Measurements from ENCODE around the gene UPF3B. TPM values are rescaled to one million over a fixed set of nuclear protein-coding genes. Genes with fewer than 3 reads are reported as not detected.
A peak's percentile ranks its signal among the peaks of the same experiment; 100 is the strongest.
"Not testable (repeated sequence)": the region's sequence is repeated elsewhere in the genome, so short reads cannot be mapped to it uniquely, and the experiment has no call there.

The UPF3B gene
- total RNA-seq, 1 donor from 2014 or later: 3.7 TPM

GRCh38 chrX:119833905-119834304 lies 18.9 kb downstream of the UPF3B start:
- ATAC-seq: no peak
- no peak for DNase-seq
- intact Hi-C loops (cut with micrococcal nuclease): no loop called here

DNA sequence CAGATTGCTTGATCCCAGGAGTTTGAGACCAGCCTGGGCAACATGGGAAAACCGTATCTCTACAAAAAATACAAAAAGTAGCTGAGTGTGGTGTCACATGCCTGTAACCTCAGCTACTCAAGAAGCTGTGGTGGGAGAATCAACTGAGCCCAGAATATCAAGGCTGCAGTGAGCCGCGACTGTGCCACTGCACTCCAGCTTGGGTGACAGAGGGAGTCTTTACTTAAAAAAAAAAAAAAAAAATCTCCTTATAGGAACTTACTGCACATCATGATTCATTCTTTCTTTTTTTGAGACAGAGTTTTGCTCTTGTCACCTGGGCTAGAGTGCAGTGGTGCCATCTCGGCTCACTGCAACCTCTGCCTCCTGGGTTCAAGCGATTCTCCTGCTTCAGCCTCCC lies 24.3 kb downstream of the UPF3B start:
- intact Hi-C loops (cut with micrococcal nuclease): no loop called here
- DNase-seq: no peak

GRCh38 chrX:119826399-119826959 lies 26.3 kb downstream of the UPF3B start:
- no peak for ATAC-seq
- intact Hi-C loops (cut with micrococcal nuclease): no loop called here
- DNase-seq: no peak

More for the DNA sequence above, 24.3 kb downstream of the UPF3B start:
- no peak for ATAC-seq

GRCh38 chrX:119824221-119824620 lies 28.5 kb downstream of the UPF3B start:
- ATAC-seq; intact Hi-C loops (cut with micrococcal nuclease); DNase-seq: not testable (repeated sequence)

DNA sequence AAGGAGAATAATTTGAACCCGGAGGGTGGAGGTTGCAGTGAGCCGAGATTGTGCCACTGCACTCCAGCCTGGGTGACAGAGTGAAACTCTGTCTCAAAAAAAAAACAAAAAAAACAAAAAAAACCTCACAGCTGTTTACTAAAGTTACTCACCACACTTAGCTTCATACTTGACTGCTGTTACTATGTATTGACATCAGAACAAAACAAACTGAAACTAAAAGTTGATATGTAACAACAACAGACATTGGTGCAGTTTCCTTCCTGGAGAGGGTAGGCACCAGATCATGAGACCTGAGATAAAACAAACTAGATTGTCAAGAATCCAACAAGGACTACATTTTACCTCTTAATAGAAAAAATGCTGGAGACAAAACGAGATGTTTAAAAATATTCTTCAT lies 31.1 kb downstream of the UPF3B start:
- intact Hi-C loops (cut with micrococcal nuclease); ATAC-seq; DNase-seq: not testable (repeated sequence)

GRCh38 chrX:119817130-119817690 lies 35.6 kb downstream of the UPF3B start:
- ATAC-seq: no peak
- no peak for DNase-seq
- intact Hi-C loops (cut with micrococcal nuclease): no loop called here

GRCh38 chrX:119816300-119816699 lies 36.5 kb downstream of the UPF3B start:
- ATAC-seq: no peak

GRCh38 chrX:119809185-119809666 lies 43.5 kb downstream of the UPF3B start:
- intact Hi-C loops (cut with micrococcal nuclease): no loop called here
- DNase-seq (no peak), ATAC-seq (no peak)

More at GRCh38 chrX:119816300-119816699, 36.5 kb downstream of the UPF3B start:
- no peak for DNase-seq
- intact Hi-C loops (cut with micrococcal nuclease): no loop called here

DNA sequence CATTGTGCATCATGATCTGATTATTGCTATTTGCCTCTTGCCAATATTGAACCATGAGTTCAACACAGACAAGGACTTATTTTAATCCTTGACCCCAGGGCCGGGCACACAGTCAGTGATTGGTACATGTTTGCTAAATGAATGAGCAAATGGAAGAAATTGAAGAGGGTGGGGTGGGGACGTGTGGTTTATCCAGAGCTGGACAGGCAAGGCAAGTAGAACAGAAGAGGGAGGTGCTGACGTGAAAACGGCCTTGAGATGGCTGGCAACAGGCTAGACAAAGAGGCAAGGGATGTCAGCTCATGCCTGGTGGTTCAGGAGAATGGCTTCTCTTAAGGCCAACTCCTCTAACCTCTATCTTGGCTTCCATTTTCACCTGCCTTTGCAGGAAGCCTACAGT lies 44.3 kb downstream of the UPF3B start:
- intact Hi-C loops (cut with micrococcal nuclease); ATAC-seq; DNase-seq: not testable (repeated sequence)

DNA sequence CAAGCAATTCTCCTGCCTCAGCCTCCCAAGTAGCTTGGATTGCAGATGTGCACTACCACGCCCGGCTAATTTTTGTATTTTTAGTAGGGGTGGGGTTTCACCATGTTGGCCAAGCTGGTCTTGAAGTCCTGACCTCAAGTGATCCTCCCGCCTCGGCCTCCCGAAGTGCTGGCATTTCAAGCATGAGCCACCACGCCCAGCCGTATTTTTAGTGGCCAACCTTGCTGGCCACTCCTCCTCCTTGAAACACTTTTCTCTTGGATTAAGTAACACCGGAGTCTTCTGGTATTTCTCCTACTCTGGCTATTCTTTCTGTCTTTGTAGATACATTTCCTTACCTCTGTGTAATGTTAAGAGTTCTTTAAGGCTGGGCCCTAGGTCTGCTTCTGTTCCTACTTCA lies 50.2 kb downstream of the UPF3B start:
- intact Hi-C loops (cut with micrococcal nuclease): no loop called here
- DNase-seq (no peak), ATAC-seq (no peak)

DNA sequence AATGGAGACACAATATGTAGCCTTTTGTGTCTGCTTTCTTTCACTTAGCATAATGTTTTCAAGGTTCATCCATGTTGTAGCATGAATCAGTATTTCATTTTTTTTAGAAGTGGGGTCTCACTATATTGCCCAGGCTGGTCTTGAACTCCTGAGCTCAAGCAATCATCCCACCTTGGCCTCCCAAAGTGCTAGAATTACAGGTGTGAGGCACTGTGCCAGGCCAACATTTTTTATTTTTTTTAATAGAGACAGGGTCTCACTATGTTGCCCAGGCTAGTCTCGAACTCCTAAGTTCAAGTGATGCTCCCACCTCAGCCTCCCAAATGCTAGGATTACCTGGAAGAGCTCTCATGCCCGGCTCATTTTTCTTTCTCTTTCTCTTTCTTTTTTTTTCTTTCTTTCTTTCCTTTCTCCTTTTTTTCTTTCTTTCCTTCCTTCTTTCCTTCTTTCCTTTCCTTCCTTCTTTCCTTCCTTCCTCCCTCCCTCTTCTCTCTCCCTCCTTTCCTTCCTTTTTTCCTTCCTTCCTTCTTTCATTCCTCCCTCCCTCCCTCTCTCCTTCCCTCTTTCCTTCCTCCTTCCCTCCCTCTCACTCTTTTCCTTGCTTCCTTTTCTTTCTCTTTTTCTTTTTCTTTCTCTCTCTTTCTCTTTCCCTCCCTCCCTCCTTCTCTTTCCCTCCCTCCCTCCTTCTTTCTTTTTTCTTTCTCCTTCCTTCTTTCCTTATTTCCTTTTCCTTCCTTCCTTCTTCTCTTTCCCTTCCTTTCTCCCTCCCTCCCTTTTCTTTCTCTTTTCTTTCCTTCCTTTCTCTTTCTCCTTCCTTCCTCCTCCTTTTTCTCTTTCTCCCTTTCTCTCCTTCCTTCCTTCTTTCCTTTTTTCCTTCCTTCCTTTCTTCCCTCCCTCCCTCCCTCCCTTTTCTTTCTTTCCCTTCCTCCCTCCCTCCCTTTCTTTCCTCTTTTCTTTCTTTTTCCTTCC lies 51.2 kb downstream of the UPF3B start:
- DNase-seq (no peak), ATAC-seq (no peak)
- intact Hi-C loops (cut with micrococcal nuclease): no loop called here

DNA sequence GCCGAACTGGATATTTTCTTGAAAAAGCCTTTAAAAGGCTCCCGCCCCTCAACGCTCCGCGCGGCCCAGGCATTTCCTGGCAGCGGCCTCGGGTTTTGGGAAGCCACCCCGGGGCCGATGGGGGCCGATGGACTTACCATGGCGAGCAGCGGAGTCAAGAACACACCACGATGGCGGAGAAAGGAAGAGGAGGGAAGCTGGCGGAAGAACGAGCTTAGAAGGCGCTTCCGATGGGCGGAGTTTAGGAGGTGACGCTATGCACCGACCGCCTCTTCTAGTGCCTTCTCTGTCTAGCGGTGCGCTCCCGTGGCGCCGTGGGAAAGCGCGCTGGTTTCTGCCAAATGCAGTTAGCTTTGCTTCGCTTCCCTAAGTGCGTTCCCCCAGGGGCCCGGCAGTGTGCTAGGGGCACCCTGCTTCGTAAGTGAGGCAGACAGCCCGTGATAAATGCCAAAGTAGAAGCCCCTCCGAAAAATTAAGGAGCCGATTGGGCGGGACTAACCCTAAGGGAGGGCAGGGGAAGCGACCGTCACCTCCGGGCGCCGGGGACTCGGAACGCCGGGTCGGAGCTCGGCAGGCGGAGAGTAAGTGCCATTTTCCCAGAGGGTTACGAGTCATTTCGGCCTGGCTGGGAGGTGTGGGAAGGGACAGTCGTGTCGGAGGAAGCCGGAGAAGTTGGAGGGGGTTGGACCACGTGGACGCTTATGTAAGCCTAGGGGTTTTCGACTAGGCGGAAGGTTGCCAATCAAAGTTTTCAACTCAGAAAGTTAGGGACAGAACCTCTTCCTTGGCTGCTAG lies 61.1 kb downstream of the UPF3B start, which contains the start of gene RPL39:
Gene RPL39 (minus strand): TSS at position 194 of the 795 bp plus-strand sequence. CDS start 54 bp downstream, at position 140.
- intact Hi-C loops (cut with micrococcal nuclease): no loop called here
- ATAC-seq: peak; percentile 98
- peak; percentile 86 for DNase-seq

GRCh38 chrX:119790977-119791436 lies 61.8 kb downstream of the UPF3B start:
- intact Hi-C loops (cut with micrococcal nuclease): no loop called here
- ATAC-seq (peak; percentile 48), DNase-seq (no peak)

GRCh38 chrX:119784747-119785446 lies 67.9 kb downstream of the UPF3B start:
- intact Hi-C loops (cut with micrococcal nuclease): no loop called here
- DNase-seq: no peak
- ATAC-seq: no peak
